Tibial nerve (tissue), 4 donors: ENCODE measurements around the gene MRPL23. TPM values are rescaled to one million over a fixed set of nuclear protein-coding genes. Genes with fewer than 3 reads are reported as not detected.

ENCODE experiments used
- DNase-seq, 2 donors: peaks; one replicate each; pipeline ENCODE4 v3.0.0-alpha.2; 2019; ENCODE audit warnings: low spot score in 2 of 2
- H3K27ac ChIP-seq, 4 donors: fragments of 200-600 bp; sonication (generic) in 3 of 4; one replicate each; pipeline ENCODE4 v1.5.1; 2017 to 2019; ENCODE audit warnings: mild to moderate bottlenecking in 1 of 4
- H3K27me3 ChIP-seq, 2 donors: fragments of 200-600 bp; sonication (generic) in 1 of 2; one replicate each; pipeline versions ENCODE4 v1.5.1 to v1.6.0; 2017 to 2019
- H3K36me3 ChIP-seq, 3 donors: fragments of 200-600 bp; sonication (generic); one replicate each; pipeline ENCODE4 v1.5.1; 2018 to 2019
- H3K4me1 ChIP-seq, 4 donors: fragments of 200-600 bp; sonication (generic) in 3 of 4; one replicate each; pipeline ENCODE4 v1.5.1; 2017 to 2019
- H3K4me3 ChIP-seq, 4 donors: fragments of 200-600 bp; sonication (generic) in 3 of 4; one replicate each; pipeline ENCODE4 v1.5.1; 2017 to 2019; ENCODE audit warnings: mild to moderate bottlenecking in 1 of 4, moderate library complexity in 1 of 4
- H3K9me3 ChIP-seq, 4 donors: fragments of 200-600 bp; sonication (generic) in 3 of 4; one replicate each; pipeline ENCODE4 v1.5.1; 2017 to 2019
- EP300 ChIP-seq, 2 donors: sonication (generic); formaldehyde crosslinking; IDR thresholded peaks; one replicate each; pipeline ENCODE4 v1.6.1; 2017; ENCODE audit warnings: antibody characterized with exemption in 2 of 2, mild to moderate bottlenecking in 1 of 2
- POLR2A ChIP-seq, 2 donors: fragments of 450-650 bp; IDR thresholded peaks; one replicate each; pipeline ENCODE4 v1.6.1; 2017; ENCODE audit warnings: antibody characterized with exemption in 2 of 2, mild to moderate bottlenecking in 2 of 2, moderate library complexity in 2 of 2
- WGBS, 2 donors: methylation state at CpG; one replicate each; pipeline ENCODE4 v1.1.5; 2018; 5-methylcytosine and 5-hydroxymethylcytosine counted together
- total RNA-seq, 4 donors: library from RNA; depleted of rRNA; stranded (reverse); fragments of >200 nt; gene quantifications; one replicate each; pipeline ENCODE4 v1.1.0, GENCODE V29; 2016
- TF ChIP-seq, protein P1 (sequence below), 5 experiments: fragments of 200-600 bp in 3 of 5; fragments of 450-650 bp in 2 of 5; sonication (generic) in 3 of 5; IDR thresholded peaks; one replicate each; pipeline ENCODE4 v1.5.1; 2016 to 2019; ENCODE audit warnings: antibody characterized with exemption in 5 of 5, mild to moderate bottlenecking in 3 of 5, moderate library complexity in 2 of 5

The MRPL23 gene
- total RNA-seq, 4 donors from 2014 or later, result 81.9 to 139 (median 136) TPM

DNA sequence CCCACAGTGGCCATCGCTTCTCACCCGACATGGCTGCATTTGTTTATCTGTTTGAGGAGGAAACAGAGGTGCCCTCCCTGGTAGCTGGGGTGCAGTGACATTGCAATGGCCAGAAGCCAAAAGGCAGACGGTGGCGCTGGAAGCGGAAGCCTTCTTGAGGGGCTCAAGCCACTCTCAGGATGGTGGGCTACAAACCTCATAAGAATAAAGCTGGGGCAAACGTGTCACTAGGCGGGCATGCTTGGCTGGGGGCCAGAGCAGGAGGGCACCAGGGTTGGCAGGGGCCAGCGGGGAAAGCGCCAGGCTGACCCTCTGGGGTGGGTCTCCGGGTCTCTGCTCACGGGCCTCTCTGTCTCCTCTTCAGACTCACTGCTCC lies 15.0 kb upstream of the MRPL23 start:
- peak overlapping the region in 2 of 4 donors; percentile 66 to 68 for H3K27ac ChIP-seq
- H3K36me3 ChIP-seq, result no peaks in the 10 kb centered on the region
- TF ChIP-seq POLR2A (IDR thresholded peaks at IDR 0.05), result no peak
- TF ChIP-seq EP300 (IDR thresholded peaks at IDR 0.05), result no peak
- TF ChIP-seq, protein P1, sequence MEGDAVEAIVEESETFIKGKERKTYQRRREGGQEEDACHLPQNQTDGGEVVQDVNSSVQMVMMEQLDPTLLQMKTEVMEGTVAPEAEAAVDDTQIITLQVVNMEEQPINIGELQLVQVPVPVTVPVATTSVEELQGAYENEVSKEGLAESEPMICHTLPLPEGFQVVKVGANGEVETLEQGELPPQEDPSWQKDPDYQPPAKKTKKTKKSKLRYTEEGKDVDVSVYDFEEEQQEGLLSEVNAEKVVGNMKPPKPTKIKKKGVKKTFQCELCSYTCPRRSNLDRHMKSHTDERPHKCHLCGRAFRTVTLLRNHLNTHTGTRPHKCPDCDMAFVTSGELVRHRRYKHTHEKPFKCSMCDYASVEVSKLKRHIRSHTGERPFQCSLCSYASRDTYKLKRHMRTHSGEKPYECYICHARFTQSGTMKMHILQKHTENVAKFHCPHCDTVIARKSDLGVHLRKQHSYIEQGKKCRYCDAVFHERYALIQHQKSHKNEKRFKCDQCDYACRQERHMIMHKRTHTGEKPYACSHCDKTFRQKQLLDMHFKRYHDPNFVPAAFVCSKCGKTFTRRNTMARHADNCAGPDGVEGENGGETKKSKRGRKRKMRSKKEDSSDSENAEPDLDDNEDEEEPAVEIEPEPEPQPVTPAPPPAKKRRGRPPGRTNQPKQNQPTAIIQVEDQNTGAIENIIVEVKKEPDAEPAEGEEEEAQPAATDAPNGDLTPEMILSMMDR (IDR thresholded peaks at IDR 0.05), result no peak
- peaks cover 0 to 42% (median 3%) of the 10 kb centered on the region in 4 donors for H3K4me1 ChIP-seq
- no peak for DNase-seq
- H3K9me3 ChIP-seq, result no peaks in the 10 kb centered on the region
- no peak overlapping the region for H3K4me3 ChIP-seq
- 63 to 65% methylated on average over 11 of the region's 11 CpGs for WGBS, 2 donors
- H3K27me3 ChIP-seq, result no peaks in the 10 kb centered on the region

DNA sequence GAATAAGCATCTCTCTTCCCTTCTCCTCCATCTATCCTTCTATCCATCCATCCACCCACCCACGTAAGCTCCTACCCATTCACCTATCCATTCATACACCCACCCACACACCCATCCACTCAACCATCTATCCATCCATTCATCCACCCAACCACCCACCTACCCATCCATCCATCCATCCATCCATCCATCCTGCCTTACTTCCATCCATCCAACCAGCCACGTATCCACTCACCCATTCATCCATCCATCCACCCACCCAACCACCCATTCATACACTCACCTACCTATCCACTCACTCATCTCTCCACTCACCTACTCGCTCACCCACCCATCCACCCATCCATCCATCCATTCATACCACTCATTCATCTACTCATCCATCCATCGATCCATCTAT lies 14.5 kb upstream of the MRPL23 start:
- DNase-seq, result no peak
- H3K4me3 ChIP-seq, result no peak overlapping the region
- WGBS, 2 donors, result 95 to 97% methylated on average over 4 of the region's 4 CpGs
- peak overlapping the region in 1 of 4 donors; percentile 68 for H3K27ac ChIP-seq
- TF ChIP-seq EP300 (IDR thresholded peaks at IDR 0.05) (no peak), POLR2A (IDR thresholded peaks at IDR 0.05) (no peak)
- peaks cover 0 to 36% (median 2%) of the 10 kb centered on the region in 4 donors for H3K4me1 ChIP-seq
- no peaks in the 10 kb centered on the region for H3K27me3 ChIP-seq
- H3K9me3 ChIP-seq, result no peaks in the 10 kb centered on the region
- H3K36me3 ChIP-seq, result no peaks in the 10 kb centered on the region

DNA sequence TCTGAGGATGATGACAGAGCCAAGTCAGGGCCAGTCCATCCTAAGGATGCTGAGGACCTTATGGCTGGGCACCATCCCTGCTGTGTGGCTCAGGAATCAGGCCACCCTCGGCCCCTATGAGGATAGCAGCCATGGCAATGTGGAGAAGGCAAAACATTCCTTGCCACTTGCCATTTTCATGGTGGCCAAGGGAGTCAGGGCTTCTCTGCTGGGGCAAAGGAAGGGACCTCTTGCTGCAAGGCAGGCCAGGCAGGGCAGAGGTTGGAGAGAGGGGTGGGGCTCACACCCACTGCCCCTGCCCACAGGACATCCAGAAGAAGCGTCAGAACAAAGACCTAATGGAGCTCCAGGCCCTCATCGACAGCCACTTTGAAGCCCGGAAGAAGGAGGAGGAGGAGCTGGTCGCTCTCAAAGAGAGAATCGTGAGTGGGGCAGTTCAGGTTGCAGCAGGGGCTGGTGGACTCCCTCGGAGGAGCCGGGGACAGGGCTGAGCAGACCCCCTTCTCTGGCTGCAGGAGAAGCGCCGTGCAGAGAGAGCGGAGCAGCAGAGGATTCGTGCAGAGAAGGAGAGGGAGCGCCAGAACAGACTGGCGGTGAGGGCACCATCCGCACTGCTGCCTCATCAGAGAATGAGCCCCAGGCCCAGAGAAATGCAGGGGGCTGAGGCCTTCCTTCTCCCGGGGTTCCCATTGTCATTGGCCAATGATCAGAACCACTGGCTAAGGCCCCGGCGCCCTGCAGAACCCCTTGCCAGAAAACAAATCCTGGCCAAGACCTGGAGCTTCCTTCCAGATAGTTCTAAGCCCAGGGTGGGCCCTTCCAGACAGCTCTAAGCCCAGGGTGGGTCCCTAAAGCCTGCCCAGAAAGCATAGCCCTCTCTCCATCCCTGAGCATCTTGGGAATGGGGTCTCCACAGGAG lies 13.5 kb upstream of the MRPL23 start:
- 73 to 81% methylated on average over 18 of the region's 18 CpGs for WGBS, 2 donors
- no peaks in the 10 kb centered on the region for H3K9me3 ChIP-seq
- H3K4me3 ChIP-seq, result no peak overlapping the region
- H3K27ac ChIP-seq, result no peak overlapping the region
- TF ChIP-seq POLR2A (IDR thresholded peaks at IDR 0.05) (no peak), EP300 (IDR thresholded peaks at IDR 0.05) (no peak)
- TF ChIP-seq, protein P1 (IDR thresholded peaks at IDR 0.05), result no peak
- DNase-seq, result no peak
- H3K4me1 ChIP-seq, result peaks cover 0 to 32% (median 0%) of the 10 kb centered on the region in 4 donors
- no peaks in the 10 kb centered on the region for H3K27me3 ChIP-seq
- no peaks in the 10 kb centered on the region for H3K36me3 ChIP-seq

DNA sequence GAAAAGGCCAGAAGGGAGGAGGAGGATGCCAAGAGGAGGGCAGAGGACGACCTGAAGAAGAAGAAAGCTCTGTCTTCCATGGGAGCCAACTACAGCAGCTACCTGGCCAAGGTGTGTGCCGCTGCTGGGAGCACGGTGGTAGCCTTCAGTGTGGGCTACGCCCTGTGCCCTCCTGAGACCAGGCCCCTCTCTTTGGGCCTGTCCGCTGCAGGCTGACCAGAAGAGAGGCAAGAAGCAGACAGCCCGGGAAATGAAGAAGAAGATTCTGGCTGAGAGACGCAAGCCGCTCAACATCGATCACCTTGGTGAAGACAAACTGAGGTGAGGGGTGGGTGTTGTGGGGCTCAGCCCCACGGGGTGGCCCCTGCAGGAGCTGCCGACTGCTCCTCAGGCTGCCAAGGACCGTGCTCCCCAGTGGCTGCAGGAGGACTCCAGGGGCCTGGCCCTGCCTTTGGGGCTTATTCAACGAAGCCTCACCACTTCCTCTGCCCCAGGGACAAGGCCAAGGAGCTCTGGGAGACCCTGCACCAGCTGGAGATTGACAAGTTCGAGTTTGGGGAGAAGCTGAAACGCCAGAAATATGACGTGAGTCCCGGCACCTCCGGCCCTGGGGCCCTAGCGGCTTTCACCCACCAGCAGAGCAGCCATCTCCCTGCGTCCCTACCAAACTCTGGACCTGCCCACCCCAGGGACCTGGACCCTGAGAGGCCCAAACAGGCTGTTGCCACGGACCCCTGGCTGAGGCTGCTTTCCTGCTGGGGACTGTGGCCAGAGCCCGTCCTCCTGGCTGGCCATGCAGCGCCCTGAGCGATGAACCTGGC lies 12.6 kb upstream of the MRPL23 start:
- Histone ChIP-seq H3K27ac (no peak overlapping the region), H3K4me1 (peaks cover 0 to 37% (median 0%) of the 10 kb centered on the region in 4 donors), H3K9me3 (no peaks in the 10 kb centered on the region), H3K4me3 (no peak overlapping the region), H3K36me3 (no peaks in the 10 kb centered on the region), H3K27me3 (no peaks in the 10 kb centered on the region)
- TF ChIP-seq EP300 (IDR thresholded peaks at IDR 0.05) (no peak), POLR2A (IDR thresholded peaks at IDR 0.05) (no peak)
- TF ChIP-seq, protein P1 (IDR thresholded peaks at IDR 0.05), result no peak
- no peak for DNase-seq
- 77 to 79% methylated on average over 18 to 21 of the region's 24 CpGs for WGBS, 2 donors

DNA sequence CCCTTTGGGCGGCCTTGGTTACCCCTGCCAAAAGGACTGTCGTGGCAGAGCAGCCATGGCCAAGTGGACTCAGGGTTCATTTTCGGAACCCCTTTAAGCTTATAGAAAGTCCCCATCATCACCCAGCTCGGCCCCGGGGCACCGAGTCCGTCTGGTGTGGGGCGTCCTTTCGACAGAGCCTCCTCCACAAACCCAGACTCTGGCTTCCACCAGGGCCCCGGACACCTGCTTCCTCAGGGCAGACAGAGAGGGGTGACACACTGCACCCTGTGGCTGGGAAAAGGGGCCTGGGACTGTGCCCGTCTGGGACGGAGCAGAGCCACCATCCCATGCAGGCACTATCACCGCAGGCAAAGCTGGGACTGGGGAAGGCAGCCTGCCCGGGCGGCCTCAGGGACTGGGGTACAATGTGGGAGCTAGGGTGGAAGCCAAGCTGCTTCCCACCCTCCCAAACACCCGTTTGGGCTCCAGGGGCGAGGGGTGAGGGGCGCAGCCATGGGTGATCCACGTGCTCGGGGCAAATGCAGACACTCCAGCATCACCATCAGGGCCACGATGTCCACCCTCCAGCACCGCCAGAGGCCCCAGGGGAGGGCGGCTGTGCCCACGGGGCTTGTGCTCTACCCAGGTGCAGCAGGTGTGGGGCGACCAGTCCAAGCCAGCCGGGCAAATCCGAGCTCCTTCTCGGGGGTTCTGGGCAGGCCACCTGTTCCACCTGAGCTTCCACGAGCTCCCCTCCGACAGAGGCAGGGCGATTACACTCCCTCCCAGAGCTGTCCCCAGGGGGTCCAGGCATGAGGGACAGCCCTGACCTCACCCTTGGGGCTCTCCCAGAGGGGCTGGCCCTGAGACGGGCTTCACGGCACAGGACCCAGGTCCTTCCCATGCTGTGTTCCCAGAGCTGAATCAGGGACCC lies 11.7 kb upstream of the MRPL23 start:
- Histone ChIP-seq H3K9me3 (no peaks in the 10 kb centered on the region), H3K27ac (no peak overlapping the region), H3K4me1 (peaks cover 0 to 29% (median 0%) of the 10 kb centered on the region in 4 donors), H3K27me3 (no peaks in the 10 kb centered on the region), H3K36me3 (no peaks in the 10 kb centered on the region), H3K4me3 (no peak overlapping the region)
- no peak for DNase-seq
- TF ChIP-seq POLR2A (IDR thresholded peaks at IDR 0.05) (no peak), EP300 (IDR thresholded peaks at IDR 0.05) (no peak)
- TF ChIP-seq, protein P1 (IDR thresholded peaks at IDR 0.05), result no peak
- WGBS, 2 donors, result 86 to 89% methylated on average over 24 to 31 of the region's 33 CpGs
